Cortex of kidney (tissue), 1 donor: ENCODE data around the gene PNPLA2.

Experiments used
- DNase-seq: peaks from one replicate; lab custom pipeline; 2025; lab: John Stamatoyannopoulos, UW

PNPLA2 gene

DNA sequence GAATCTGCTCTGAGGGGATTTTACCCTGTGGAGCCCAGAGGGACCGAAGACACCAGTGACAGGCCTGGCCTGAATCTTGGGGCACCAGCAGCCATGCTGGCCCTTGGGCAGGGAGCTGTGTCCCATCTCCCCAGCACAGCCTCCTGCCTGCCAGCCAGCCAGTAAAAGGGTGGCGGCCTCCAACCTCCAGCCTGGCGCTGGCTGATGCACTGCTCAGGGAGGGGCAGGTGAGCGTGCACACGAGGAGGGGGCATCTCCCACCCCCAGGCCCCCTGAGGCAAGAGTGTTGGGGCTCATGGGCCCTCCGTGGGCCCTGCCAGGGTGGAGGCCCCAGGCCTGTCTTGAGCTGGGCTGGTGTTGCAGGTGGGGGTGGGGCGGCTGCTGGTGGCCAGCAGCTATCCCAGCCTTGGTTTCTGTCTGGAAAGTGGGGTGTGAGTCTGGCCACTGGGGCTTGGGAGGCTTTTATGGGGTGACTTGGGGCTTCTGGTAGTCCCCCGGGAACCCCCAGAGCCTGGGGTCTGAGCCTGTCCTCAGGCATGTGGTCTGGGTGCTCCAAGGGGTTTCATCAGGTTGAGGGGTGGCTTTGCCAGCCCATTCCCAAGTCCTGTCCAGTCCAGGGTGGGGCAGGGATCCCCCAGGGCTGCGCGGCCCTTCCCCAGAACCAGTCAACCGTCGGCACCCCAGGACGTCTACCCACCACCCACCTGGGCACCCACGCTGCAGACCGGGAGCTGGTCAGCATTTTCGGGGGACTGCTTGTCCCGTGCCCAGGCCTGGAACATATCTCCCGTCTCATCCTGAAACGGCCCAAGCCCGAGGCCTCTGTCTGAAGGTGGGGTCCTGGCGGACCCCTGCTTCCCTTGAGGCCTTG is 41.8 kb downstream of the PNPLA2 start:
- no peak for DNase-seq

DNA sequence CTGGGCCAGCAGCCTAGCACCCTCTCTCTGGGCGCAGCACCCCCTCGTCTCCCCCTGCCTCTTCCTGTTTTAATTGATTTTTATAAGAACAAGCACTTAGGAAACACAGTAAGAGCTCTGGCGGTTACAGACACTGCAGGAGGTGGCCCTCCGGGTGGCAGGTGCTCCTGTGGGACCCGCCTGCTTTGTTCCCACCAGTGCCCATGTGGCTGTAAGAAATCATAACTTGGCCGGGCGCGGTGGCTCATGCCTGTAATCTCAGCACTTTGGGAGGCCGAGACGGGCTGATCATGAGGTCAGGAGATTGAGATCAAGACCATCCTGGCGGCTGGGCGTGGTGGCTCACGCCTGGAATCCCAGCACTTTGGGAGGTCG is 42.4 kb downstream of the PNPLA2 start:
- DNase-seq = no peak

DNA sequence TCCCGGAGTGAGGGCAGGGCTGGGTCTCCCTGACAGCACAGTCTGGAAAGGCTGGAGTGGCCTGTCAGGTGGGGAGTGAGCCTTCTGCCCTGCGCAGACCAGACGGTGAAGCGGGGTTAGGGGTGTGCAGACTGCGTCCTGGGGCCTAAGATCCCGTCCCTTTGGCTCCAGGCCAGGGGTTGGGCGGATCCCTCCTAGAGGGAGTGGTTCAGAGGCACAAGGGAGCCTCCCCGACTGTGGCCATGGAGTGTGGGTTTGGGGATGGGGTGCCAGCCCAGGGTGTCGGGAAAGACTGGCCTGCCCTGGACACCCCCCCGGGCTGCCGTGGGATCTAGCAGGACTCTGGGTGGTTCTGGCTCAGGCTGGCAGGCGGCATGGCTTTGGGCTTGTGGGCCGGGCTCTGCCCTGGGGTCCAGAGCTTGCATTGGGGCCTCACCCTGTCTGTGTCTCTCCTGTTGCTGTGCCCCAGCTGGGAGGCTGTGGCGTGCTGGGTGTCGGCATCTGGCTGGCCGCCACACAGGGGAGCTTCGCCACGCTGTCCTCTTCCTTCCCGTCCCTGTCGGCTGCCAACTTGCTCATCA is 43.5 kb downstream of the PNPLA2 start:
- no peak for DNase-seq

DNA sequence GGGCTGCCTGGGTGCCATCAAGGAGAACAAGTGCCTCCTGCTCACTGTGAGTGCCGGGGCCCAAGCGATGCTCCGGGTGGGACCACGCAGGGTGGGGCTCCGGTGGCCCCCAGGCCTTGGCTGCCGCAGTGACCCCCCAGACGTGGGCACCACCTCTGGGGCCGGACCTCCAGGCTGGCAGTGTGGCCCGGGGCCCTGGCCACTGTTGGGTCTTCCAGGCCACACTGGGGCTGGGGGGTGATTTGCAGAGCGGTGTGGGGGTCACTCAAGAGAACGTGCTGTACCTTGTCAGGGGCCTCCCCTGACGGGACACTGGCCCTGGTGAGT is 43.9 kb downstream of the PNPLA2 start:
- DNase-seq = no peak

DNA sequence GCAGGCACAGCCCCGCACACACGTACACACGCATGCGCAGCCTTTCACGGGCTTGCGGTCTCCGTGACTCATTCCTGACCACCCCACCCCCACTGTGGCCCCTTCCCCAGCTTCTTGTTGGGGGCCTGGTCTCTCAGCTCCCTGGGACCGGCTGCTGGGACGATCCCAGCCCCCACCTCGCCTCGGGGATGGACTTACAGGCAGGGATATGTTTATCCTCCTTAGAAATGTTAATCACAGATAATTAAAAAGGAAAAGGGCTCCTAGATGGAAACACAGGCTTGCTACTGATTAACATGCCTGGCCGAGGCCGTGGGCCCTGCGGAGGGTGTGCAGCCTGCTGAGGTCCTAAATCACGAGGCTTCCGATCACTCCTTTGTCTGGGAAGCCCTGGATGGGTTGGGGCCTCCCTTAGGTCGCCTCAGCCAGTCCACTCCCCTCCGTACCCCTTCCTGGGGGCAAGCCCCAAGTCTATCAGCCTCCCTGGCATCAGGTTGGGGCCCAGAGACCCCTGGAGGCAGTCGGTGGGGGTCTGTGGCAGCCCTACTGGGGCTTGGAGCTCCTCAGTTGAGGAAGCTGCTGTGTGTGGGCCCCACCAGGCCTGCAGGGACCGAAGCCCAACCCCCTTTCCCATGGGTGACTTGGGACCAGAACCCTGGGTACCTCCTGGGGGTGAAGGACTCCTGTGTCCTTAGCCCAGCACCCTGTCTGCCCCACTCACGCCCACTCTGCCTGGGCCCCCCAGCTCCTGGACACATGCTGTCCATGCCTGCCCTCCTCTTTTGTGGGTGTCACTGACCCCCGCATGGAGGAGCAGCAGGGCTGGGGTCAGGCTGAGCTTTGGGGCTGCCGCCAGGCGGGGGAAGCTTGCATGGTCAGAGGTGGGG is 44.6 kb downstream of the PNPLA2 start:
- DNase-seq = no peak

DNA sequence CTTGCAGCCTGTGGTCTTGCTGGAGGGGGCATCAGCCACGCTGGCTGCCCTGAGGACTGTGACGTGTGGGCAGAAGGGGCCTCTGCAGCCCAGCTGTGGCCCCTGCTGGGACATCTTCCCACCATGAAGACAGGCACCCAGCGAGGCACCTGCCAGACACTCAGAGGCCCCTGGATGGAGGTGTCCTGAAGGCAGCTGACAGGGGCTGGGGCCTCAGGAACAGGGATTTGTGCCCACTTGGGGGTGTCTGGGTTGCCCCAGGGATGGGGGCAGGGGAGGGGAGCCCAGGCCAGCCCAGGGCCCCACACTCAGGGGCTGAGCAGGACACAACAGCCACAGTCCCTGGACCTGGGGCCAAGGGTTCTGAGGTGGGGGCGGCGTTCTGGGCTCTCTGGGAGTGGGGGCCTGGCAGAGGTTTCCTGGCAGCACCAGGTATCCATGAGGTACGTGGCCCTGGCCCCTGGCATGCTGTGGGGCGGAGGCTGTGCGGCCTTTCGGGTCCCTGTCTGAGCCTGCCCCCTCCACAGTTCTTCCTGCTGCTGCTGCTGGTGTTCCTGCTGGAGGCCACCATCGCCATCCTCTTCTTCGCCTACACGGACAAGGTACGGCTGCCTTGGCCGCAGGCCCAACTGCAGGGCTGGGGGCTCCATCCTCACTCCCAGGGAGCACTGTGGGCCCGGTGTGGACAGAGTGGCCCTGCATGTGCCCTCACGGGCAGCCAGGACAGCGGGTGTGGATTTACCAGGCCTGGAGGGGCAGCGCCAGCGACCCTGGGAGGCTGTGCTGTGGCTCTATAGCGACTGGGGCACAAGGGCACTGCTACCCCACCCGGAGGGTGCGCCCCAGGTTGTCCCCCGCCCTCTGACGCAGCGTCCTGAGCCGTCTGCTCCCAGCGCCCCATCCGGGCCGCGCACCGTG is 45.5 kb downstream of the PNPLA2 start:
- no peak for DNase-seq

DNA sequence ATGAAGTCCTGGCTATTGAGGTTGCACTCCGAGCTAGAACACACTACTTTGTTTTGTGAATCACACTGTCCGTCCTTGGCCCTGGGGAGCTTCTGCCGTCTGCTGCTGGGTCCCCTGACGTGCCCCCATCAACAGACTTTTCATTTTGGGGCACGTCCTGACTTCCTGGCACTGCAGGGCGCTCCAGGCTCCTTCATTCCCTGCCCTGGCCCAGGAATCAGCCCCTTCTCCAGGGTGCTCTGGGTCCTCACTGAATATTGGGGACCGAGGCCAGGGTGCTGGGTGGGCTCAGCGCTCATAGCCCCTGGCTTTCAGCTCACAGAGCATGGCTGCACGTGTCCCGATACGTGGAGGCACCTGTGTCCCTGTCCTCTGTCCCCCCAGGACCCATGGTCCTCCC is 46.2 kb downstream of the PNPLA2 start:
- no peak for DNase-seq

DNA sequence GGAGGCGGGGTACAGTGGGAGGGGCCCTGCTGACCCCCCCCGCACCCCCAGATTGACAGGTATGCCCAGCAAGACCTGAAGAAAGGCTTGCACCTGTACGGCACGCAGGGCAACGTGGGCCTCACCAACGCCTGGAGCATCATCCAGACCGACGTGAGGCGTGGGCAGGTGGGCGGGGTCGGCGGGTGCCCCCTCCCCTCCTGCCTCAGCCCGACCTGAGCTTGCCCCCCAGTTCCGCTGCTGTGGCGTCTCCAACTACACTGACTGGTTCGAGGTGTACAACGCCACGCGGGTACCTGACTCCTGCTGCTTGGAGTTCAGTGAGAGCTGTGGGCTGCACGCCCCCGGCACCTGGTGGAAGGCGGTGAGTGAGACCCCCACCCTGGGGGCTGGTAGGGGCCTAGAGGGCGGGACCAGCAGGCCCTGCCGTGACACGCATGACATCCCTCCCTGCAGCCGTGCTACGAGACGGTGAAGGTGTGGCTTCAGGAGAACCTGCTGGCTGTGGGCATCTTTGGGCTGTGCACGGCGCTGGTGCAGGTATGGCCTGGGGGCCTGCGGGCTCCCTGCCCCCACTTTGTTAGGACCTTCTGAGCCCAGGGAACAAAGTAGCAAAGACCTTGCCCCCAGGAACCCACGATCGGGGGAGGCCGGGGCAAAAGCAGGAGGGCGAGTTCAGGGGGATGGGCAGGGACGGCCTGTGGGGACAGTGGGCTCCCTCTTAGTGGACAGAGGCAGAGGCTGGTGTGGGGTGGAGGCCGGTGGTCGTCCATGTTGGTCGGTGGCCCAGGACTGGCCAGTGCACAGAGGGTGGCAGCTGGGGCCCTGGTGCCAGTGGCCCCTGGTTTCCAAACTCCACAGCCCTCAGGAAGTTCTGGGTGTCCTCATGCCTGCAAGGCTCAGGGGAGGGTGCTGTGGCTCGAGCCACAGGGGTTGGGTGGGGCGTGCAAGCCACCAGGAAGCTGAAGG is 47.0 kb downstream of the PNPLA2 start:
- DNase-seq = no peak

DNA sequence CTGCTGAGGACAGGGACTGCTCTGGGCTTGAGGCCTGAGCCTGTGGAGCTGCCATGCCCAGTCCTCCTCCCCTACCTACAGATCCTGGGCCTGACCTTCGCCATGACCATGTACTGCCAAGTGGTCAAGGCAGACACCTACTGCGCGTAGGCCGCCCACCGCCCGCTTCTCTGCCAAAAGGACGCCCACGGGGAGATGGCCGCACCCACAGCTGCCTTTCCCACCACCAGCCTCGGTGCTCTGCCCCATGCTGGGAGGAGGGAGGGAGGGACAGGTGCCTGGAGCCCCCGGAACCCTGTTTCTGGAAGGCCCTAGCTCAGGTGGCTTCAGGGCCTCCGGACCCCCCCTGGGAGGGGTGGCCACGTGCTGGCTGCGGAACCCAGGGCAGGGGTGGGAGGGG is 47.8 kb downstream of the PNPLA2 start:
- DNase-seq = no peak

DNA sequence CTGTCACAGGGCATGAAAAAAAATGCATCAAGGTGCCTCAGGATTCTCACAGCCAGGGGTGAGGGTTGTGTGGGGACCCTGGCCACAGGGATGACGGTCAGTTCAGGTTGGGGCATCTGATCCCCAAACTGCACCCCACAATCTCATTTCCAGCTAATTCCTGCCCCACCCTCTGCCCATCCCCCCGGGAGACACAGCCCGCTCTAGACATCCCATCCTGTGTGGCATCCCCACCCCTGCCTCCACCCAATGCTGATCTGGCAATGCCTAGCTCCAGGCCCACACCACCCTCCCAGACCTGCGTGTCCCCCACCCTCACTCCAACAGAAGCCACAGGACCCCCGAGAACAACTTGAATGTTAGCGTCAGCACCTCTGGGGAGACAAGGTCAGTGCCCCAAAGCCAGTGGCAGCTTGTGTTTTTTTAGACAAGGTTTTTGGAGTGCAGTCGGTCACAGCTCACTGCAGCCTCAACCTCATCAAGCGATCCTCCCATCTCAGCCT is 49.2 kb downstream of the PNPLA2 start:
- no peak for DNase-seq

DNA sequence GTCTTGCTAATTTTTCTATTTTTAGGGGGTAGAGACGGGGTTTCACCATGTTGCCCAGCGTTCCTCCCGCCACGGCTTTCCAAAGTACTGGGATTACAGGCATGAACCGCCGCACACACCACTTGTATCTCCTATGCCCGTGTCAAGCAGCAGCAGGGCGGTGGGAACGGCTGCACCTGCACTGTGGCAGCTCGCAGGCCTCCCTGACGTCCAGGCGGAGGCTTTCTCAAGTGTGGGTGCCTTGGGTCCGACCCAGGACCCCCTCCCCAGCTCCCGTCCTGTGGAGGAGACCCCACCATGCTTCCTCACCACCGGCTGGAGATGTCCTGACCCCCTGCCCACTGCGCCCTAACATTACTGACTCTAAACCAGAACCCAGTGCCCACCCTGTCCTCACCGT is 49.7 kb downstream of the PNPLA2 start:
- no peak for DNase-seq

DNA sequence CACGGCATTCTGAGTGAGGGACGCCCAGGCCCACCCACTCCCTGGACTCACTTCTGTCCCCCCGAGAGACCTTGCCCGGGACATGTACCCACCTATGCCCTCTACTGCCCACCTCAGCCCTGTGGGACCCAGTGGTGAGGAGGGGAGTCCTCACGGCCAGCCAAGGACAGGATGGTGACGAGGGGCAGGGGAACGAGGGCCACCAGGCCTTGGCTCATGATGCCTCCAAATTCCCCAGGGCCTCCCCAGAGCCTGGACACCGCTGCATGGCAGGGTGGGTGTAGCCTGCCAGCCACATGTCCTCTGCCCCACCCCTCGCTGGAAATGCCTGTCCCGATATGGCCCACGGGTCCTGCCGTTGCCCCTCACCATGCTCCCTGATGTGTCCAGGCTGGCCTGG is 50.1 kb downstream of the PNPLA2 start:
- no peak for DNase-seq

DNA sequence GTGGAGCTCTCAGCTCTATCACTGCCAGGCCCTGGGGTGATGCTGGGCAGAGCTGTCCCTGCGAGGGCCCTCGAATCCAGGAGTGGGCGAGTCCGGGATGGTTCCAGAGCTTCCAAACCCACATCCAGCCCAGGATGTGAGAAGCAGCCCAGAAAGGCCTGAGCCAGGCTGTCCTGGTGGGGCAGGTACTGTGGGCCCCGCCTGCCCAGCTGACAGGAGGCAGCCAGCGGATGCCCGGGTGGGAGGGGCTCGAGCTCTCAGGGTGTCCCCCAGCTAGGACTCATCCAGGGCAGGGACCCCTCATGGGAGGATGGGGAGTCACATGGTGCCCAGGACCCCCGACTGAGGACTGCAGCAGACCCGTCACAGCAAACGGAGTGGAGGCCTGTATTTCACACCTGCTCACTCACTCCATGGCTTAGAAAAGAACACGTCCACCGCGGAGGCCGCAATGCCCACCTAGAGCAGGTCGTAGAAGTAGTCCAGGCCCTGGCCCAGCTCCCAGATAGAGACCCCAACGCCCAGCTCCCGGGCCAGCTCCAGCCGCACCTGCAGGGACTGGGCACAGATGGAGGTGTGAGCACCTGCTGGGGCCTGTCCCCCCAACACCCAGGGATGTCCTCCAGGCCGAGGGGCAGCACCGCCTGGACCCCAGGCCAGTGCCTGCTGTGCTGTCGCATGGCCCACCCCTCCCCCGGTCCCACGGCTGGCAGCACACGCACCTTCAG is 50.8 kb downstream of the PNPLA2 start:
- no peak for DNase-seq

DNA sequence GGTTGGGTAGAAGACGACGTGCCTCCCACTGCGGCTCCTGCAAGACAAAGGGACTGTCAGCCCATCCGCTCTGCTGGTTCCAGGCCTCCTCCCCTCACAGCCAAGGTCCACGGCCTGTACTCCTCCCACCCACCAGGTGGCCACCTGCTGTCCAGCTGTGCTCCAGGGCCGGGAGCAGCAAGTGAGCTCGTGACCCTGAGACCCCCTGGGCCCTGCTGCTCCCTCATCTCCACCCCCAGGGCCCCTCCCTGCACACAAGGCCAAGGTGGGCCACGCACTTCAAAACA is 51.4 kb downstream of the PNPLA2 start:
- DNase-seq = no peak

DNA sequence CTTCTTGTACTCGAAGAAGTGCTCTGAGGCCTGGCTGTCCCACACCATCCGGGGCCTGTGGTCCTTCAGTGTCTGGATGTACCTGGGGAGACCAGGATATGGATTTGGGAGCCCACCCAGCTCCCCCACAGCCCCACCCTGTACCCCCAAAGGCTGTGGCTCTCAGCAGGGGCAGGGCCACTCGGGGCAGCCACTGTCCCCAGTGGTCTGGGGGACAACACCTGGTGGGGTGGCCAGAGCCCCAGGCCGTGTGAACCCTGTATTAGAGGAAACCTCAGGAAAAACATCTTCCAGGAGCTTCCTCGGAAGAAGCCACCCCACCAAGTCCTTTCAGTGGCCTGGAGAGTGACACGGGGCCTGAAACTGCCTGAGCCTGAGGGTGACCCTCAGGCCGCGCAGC is 51.7 kb downstream of the PNPLA2 start:
- DNase-seq = no peak

DNA sequence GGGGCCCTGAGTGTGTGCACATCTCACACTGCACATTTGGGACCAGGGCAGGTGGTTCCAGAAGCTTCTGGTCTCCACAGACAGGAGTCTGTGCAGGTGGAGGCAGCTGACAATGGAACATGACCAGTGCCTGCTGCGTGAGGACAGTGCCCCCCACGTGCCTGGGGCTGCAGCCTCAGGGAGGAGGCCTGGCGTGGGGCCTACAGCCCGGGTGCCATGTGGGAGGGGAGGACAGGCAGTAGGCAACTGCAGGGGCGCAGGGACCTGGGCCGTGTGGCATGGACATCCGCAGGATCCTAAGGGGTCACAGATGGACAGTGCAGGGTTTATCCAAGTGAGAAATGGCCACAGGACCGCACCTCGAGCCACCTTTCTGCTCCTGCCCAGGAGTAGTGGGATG is 52.8 kb downstream of the PNPLA2 start:
- DNase-seq = no peak

DNA sequence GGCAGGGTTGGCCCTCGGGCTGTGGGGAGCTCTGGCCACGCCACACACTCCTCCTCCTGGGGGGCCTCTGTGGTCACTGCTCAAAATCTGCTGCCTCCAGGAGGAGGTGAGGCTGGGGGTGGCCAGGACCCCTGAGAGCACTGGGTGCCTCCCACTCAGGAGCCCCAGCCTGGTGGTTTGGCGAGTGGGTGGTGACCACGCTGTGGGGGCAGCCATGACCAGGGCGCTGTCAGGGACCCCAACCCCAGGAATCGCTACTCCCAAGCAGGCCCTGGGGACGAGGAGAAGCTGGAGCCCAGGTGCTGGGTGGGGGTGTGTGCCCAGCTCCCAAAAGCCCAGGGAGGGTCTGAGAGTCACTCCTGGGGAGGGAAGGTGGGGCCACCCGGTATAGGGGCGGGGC is 54.1 kb downstream of the PNPLA2 start:
- DNase-seq = no peak

DNA sequence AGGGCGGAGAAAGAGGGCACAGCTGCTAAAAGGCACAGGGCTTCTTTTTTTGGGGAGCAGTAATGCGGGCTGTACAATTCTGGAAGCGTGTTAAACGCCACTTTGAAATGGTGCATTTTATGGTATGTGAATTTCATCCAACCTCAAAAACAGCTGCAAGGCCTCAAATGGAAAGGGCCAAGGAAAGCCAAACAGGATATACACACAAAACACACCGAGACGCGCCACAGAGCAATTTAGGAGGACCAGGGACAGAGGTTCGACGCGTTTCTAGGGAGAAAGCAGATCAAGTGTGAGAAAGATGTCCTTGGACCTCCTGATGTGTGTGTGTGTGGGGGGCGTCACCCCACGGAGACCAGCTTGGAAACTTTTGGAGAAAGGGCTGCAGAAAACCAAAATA is 55.0 kb downstream of the PNPLA2 start:
- DNase-seq = no peak
